HL-60 (cell line): ENCODE results near the gene DCLK2.

Experiments
- GABPA ChIP-seq: IDR thresholded peaks from 2 replicates; pipeline ENCODE4 v1.6.1; 2012; ENCODE audit warnings: low read depth
- POLR2AphosphoS5 ChIP-seq: IDR thresholded peaks from 2 replicates; pipeline ENCODE4 v1.6.1; 2012; ENCODE audit warnings: low read depth
- TF ChIP-seq, protein P1 (sequence below): IDR thresholded peaks from one replicate; pipeline ENCODE4 v1.5.1; 2011; ENCODE audit warnings: low read length, control low read depth, inconsistent platforms; ENCODE audit not compliant: insufficient read depth
- TF ChIP-seq, protein P2 (sequence below): IDR thresholded peaks from 2 replicates; pipeline ENCODE4 v1.6.1; 2012; ENCODE audit warnings: low read depth; ENCODE audit not compliant: insufficient replicate concordance

DNA sequence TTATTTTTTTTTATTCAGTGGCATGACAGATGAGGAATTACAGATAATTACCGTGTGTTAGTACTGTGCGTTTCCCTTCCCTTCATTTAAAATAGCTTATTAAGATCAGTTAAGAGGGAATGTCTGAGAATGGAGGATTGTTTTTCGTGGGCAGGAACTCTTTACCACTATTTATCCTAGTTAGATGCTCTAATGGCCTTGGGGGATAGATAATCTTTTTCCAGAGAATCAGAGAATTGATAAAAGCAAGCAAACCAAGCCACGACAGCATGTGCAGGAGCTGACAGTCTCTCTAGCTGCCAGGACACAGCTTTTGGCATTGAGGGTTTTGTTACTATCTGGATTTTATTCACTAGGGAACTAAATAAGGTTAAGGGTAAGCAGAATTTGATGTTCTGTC is 128.7 kb downstream of the DCLK2 start:
- TF ChIP-seq, protein P1, sequence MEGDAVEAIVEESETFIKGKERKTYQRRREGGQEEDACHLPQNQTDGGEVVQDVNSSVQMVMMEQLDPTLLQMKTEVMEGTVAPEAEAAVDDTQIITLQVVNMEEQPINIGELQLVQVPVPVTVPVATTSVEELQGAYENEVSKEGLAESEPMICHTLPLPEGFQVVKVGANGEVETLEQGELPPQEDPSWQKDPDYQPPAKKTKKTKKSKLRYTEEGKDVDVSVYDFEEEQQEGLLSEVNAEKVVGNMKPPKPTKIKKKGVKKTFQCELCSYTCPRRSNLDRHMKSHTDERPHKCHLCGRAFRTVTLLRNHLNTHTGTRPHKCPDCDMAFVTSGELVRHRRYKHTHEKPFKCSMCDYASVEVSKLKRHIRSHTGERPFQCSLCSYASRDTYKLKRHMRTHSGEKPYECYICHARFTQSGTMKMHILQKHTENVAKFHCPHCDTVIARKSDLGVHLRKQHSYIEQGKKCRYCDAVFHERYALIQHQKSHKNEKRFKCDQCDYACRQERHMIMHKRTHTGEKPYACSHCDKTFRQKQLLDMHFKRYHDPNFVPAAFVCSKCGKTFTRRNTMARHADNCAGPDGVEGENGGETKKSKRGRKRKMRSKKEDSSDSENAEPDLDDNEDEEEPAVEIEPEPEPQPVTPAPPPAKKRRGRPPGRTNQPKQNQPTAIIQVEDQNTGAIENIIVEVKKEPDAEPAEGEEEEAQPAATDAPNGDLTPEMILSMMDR, result no peak
- no peak for TF ChIP-seq POLR2AphosphoS5
- TF ChIP-seq GABPA, result no peak
- TF ChIP-seq, protein P2, sequence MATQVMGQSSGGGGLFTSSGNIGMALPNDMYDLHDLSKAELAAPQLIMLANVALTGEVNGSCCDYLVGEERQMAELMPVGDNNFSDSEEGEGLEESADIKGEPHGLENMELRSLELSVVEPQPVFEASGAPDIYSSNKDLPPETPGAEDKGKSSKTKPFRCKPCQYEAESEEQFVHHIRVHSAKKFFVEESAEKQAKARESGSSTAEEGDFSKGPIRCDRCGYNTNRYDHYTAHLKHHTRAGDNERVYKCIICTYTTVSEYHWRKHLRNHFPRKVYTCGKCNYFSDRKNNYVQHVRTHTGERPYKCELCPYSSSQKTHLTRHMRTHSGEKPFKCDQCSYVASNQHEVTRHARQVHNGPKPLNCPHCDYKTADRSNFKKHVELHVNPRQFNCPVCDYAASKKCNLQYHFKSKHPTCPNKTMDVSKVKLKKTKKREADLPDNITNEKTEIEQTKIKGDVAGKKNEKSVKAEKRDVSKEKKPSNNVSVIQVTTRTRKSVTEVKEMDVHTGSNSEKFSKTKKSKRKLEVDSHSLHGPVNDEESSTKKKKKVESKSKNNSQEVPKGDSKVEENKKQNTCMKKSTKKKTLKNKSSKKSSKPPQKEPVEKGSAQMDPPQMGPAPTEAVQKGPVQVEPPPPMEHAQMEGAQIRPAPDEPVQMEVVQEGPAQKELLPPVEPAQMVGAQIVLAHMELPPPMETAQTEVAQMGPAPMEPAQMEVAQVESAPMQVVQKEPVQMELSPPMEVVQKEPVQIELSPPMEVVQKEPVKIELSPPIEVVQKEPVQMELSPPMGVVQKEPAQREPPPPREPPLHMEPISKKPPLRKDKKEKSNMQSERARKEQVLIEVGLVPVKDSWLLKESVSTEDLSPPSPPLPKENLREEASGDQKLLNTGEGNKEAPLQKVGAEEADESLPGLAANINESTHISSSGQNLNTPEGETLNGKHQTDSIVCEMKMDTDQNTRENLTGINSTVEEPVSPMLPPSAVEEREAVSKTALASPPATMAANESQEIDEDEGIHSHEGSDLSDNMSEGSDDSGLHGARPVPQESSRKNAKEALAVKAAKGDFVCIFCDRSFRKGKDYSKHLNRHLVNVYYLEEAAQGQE, result no peak
